Suppressor macrophage treated with lipopolysaccharide for 4 hours (primary cell): ENCODE data around the gene SIRPG.

ENCODE experiments used
- DNase-seq: peaks from one replicate; pipeline ENCODE4 v3.0.0-alpha.2; 2020

Gene SIRPG

GRCh38 chr20:1588533-1589460, 68.8 kb downstream of the SIRPG start:
- no peak for DNase-seq

- no peak for DNase-seq
Measured at GRCh38 chr20:1587781-1588532, 69.6 kb downstream of the SIRPG start.

GRCh38 chr20:1579488-1579887, 78.1 kb downstream of the SIRPG start:
- no peak for DNase-seq
